ENCODE measurements around the gene LCN10.
"Not testable (repeated sequence)": the region's sequence is repeated elsewhere in the genome, so short reads cannot be mapped to it uniquely, and the experiment has no call there.

Gene LCN10

DNA sequence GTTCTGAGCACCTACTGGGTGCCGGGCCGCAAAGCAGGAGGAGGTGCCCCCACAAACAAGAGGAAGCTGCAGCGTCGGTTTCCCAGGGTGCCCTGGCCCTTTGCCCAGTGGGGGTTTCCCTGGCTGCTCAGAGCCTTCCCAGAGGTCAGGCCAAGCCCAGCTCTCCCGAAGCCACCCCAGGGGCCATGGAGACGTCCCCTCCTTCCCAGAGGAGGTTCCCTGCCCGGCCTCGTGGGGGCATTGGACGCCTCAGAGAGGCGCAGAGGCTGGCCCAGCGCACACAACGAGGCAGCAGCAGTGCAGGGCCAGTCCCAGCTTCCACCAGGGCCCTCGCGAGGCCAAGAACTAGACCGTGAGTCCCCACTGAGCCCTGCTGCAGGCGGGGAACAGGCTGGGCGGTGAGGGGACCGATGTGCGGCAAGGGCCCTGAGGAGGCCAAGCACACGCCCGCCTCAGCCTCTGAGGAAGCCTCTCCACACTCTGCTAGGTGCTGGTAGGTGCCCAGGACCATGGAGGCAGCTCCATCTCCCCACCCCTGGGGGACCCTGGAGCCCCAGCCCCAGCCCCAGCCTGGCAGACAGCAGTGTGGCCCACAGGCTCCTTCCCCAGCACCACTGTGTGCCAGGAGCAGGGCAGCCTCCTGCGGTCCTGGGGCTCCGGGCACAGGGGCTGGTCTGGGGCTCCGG, 23.4 kb downstream of the LCN10 start:
- no peak for DNase-seq (ENCODE audit: low read depth)

DNA sequence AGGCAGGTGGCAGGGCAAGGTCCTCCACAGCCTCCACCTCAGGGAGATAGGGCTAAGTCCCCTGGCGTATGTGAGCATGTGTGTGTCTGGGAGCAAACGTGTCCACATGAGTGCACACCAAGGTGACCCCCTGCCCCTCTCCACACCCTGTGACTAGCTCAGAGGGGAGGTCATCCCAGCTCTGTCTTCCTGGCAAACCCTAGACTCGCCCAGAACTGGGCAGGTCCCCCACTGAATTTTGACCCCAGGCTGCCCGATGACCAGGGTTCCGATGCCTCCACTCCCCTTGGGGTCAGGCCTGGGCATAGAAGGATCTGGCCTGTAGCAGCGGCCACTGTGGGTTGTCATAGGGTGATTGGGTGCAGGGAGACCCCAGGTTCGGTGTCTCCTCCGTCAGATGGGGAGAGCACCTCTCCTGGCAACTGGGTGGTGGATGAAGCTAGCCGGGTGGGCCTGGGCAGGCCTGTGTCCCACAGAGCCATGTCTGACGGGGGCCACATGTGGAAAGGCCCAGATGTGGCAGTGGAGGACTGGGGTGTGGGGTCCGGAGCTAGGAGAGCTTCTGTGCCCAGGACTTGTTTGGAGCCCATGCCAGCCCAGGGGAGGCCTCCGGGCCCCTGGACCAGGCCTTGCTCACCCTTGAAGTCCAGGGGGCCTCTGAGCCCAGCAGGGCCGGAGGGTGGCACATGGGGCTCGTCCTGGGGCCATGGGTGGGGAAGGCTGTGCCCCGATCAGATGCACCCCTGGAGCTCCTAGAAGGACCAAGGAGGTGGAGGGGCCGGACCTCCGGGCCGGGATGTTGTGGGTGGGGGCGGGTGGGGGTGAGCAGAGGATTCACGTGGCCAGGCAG, 24.2 kb downstream of the LCN10 start:
- DNase-seq (ENCODE audit: low read depth): no peak

GRCh38 chr9:136717399-136717798, 25.3 kb downstream of the LCN10 start:
- no peak for DNase-seq (ENCODE audit: low read depth)

DNA sequence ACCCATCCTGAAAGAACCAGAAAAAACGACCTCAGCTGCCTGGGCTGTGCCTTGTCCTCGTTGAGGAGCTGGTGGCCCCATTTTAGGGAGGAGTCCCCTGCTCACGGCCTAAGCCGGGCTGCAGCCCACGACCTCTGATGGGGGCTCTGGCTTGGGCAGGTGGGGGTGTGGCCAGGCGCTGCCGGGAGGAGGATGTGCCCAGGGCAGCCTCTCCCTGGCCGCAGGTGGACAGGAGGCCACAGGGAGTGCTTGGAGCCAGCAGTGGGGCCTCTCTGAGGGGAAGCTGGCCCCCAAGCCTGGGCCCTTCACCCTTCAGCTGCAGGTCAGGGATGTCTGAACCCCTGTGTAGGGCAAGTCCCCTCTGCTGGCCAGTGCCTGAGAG, 27.9 kb downstream of the LCN10 start:
- no peak for DNase-seq (ENCODE audit: low read depth)

- no peak for DNase-seq (ENCODE audit: low read depth)
Observed at GRCh38 chr9:136714096-136714892, 28.4 kb downstream of the LCN10 start.

GRCh38 chr9:136713550-136713949, 29.2 kb downstream of the LCN10 start:
- DNase-seq (ENCODE audit: low read depth): no peak

GRCh38 chr9:136712690-136713544, 29.8 kb downstream of the LCN10 start:
- no peak for DNase-seq (ENCODE audit: low read depth)

GRCh38 chr9:136711751-136712689, 30.7 kb downstream of the LCN10 start, which contains the start of gene DIPK1B:
Gene DIPK1B, plus strand, starts transcription at chr9:136712572. Its CDS starts 94 bp downstream, at chr9:136712666.
- no peak for DNase-seq (ENCODE audit: low read depth)

- not testable (repeated sequence) for DNase-seq (ENCODE audit: low read depth)
Observed at GRCh38 chr9:136711219-136711648, 31.5 kb downstream of the LCN10 start.

DNA sequence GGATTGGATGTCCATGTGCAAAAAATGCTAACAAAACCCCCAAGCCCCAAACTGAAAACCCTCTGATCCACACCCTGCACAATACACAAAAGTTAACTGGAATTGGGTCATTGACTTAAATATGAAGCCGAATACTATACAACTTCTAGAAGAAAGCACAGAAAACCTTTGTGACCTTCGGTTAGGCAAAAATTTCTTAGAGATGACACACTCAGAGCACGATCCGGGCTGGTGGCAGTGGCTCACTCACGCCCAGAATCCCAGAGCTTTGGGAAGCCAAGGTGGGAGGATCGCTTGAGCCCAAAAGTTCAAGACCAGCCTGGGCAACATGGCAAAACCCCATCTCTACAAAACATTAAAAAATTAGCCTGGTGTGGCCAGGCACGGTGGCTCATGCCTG, 32.2 kb downstream of the LCN10 start:
- no peak for DNase-seq (ENCODE audit: low read depth)

DNA sequence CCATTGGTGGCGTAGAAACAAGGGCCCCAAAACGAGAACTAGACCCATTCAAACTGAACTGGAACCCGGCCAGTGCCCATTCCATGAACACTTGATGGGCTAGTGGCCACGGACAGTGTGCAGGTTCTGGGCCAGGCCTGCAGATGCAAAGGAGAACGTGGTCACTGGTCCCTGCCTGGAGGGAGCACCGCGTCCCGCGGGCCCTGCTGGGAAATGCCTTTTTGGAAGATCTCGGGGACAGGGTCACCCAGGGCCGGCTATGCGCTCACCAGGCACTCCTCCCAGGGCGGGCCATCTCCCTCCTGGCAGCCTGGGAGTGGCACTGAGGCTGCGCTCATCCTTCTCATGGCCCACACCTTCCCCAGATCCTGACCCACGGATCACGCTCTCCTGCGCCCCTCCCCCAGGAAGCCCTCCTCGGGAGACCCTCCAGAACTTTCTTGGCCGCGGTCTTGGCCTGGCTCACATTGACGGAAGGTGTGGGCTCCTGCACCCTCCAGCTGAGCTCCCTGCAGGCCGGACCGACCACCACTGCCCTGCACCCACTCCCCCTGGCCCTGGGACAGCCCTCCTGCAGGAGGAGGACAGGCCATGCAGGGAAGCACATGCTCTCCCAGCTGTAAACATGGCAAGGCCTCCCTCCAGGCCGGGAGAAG, 33.2 kb downstream of the LCN10 start:
- DNase-seq (ENCODE audit: low read depth): no peak

DNA sequence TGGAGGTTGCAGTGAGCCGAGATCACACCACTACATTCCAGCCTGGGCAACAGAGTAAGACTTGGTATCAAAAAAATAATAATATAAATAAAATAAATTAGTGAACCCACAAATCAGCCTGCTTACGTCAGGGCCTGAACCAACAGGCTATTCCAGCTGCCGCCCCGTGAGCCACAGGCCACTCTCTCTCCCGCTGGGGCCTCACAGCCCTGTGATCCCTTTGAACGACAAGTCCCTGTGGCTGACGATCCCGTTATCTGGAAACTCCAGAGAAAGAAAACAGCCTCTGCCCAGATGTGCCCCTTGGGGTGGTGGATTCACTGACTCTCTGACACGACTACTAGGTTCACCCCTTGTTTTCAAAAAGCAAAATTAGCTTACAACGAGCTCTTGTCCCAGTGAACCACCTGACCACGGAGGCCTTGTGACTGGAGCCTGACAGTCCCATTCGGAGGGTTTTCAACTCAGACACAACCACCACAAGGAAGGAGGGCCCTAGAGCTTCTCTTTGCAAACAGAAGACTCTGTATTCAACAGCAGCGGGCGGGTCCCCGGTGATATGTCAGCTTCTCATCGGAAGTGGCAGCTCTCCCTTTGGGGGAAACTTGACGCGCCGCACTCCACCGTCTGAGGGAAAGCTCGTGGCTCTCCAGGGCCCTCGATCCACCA, 34.8 kb downstream of the LCN10 start:
- DNase-seq (ENCODE audit: low read depth): no peak

DNA sequence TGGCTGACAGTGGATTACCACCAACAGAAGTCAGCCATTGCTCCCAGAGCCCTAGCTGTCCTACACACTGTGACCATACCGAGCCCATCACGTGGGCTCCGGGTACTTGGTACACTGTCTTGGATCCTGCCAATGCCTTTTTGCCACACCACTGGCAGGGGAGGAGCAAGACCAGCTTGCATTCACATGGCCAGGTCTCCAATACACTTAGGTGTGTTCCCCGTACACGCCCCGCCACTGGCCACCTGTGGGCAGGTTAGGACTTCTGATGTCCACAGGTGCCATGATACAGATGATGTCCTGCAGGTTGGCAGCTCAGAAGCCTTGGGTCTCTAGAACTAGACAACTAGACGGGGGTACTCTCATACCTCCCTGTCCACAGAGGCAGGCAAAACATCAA, 35.7 kb downstream of the LCN10 start:
- DNase-seq (ENCODE audit: low read depth): no peak

- no peak for DNase-seq (ENCODE audit: low read depth)
Observed at GRCh38 chr9:136705564-136705963, 37.2 kb downstream of the LCN10 start.

GRCh38 chr9:136704741-136705140, 38.0 kb downstream of the LCN10 start:
- not testable (repeated sequence) for DNase-seq (ENCODE audit: low read depth)

- DNase-seq (ENCODE audit: low read depth): no peak
Observed at GRCh38 chr9:136703276-136703860, 39.4 kb downstream of the LCN10 start.

- DNase-seq (ENCODE audit: low read depth): no peak
Observed at GRCh38 chr9:136701668-136702053, 41.1 kb downstream of the LCN10 start.

DNA sequence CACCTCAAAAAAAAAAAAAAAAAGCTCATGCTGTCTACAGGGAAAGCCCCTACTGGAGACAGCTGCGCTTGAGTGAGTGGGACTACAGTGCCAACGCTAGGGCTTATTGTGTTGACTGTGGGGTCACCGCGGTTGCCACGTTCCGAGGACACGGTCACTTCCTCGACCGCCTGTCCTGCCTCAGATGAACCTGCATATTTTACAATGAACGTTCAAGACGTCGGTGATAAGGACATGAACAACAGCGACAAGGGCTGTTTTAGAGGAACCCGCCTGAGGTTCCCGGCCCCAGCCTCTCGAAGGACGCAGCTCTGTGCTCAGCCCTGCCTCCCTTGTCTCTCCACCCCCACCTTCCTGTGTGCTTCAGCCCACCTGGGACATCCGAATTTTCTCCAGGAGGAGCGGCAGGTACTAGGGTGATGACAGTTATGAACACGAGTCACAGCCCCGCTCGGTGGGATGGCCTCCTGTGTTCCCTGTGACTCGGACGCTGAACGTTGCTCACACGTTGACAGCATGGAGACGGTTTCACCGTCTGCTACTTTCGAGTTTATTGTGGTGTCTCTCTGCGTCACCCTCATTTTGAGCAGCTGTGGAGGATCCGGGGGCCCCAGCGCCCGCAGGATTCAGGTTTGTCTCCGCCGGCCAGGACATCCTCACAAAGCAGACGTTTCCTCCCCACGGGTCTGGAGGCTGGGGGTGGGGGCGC, 41.6 kb downstream of the LCN10 start:
- no peak for DNase-seq (ENCODE audit: low read depth)
